ENCODE results near the gene DNM1L. TPM values are rescaled to one million over a fixed set of nuclear protein-coding genes. Genes with fewer than 3 reads are reported as not detected.
A peak's percentile ranks its signal among the peaks of the same experiment; 100 is the strongest.

The DNM1L gene
- polyA plus RNA-seq, 2 of the 4 experiments (the other 2 are of a cell fraction), result 67.0 to 121 TPM

DNA sequence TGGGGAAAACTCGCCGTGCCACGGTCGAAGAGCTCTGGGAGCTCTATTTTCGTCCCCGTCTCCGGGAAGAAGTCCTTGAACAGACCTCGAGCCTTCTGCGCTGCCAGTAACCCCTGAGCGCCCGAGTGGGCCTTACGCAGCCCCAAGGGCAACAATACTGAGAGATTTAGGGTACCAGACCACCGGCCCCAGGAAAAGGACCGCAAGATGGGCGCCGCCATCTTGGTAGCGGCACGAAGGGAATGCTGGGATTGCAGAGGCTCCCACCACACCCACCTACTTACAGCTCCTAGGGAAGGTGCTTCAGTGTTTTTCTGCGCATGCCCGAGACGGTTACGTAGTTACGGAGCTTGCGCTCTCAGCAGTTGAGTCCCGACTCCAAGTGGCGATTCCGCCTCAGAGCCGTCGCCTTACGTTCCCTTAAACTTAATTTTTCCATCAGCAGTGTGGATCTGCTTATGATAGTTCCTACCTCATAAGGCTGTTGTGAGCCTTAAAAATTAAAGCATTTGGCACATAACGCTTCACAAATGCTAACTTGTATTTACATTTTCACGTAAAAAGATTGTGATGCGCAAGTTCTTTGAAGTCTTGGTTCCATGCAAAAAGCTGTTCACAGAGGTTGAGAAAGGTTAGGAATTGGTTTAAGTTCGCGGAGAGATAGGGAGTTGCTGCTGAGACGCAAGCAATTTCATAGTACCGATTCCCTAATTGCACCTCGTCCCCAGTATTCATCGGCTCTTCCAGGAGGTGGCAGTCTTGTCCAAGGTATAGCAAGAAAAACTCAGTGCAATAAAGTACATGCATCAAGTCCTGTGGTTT, 76.8 kb downstream of the DNM1L start, which contains the start of gene YARS2 (continued):
- no peak for TF ChIP-seq HMGXB4 (CRISPR knock-in tag; IDR thresholded peaks at IDR 0.05; ENCODE audit: borderline replicate concordance)
- TF ChIP-seq REST (IDR thresholded peaks at IDR 0.05), result no peak
- TF ChIP-seq HEYL (CRISPR knock-in tag; IDR thresholded peaks at IDR 0.05), result no peak
- TF ChIP-seq CBX8 (IDR thresholded peaks at IDR 0.05), result no peak
- no peak for TF ChIP-seq ELK1 (IDR thresholded peaks at IDR 0.05; ENCODE audit: low read depth, low read length)
- TF ChIP-seq MAX (IDR thresholded peaks at IDR 0.05), result peak; percentile 8; the same call in 1 of the 2 replicates
- no peak for TF ChIP-seq HES2 (IDR thresholded peaks at IDR 0.05)
- TF ChIP-seq EP300 (IDR thresholded peaks at IDR 0.05), result no peak
- TF ChIP-seq TP53 (CRISPR knock-in tag; IDR thresholded peaks at IDR 0.05), result no peak
- no peak for TF ChIP-seq ZFP36 (IDR thresholded peaks at IDR 0.05; ENCODE audit: borderline replicate concordance, partially characterized antibody)
- no peak; a peak in 1 of 4 replicates for TF ChIP-seq CEBPB (IDR thresholded peaks at IDR 0.05)
- TF ChIP-seq, protein P1, sequence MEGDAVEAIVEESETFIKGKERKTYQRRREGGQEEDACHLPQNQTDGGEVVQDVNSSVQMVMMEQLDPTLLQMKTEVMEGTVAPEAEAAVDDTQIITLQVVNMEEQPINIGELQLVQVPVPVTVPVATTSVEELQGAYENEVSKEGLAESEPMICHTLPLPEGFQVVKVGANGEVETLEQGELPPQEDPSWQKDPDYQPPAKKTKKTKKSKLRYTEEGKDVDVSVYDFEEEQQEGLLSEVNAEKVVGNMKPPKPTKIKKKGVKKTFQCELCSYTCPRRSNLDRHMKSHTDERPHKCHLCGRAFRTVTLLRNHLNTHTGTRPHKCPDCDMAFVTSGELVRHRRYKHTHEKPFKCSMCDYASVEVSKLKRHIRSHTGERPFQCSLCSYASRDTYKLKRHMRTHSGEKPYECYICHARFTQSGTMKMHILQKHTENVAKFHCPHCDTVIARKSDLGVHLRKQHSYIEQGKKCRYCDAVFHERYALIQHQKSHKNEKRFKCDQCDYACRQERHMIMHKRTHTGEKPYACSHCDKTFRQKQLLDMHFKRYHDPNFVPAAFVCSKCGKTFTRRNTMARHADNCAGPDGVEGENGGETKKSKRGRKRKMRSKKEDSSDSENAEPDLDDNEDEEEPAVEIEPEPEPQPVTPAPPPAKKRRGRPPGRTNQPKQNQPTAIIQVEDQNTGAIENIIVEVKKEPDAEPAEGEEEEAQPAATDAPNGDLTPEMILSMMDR (IDR thresholded peaks at IDR 0.05), result peak; percentile 98
- TF ChIP-seq, protein P2, sequence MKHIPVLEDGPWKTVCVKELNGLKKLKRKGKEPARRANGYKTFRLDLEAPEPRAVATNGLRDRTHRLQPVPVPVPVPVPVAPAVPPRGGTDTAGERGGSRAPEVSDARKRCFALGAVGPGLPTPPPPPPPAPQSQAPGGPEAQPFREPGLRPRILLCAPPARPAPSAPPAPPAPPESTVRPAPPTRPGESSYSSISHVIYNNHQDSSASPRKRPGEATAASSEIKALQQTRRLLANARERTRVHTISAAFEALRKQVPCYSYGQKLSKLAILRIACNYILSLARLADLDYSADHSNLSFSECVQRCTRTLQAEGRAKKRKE (CRISPR knock-in tag; IDR thresholded peaks at IDR 0.05; ENCODE audit: low read depth), result no peak
- TF ChIP-seq GATA3 (IDR thresholded peaks at IDR 0.05; ENCODE audit: borderline replicate concordance), result 0 out of 2 replicates have a peak, but pooled peaks have one; percentile 3
- no peak for TF ChIP-seq HOXB5 (CRISPR knock-in tag; IDR thresholded peaks at IDR 0.05)
- TF ChIP-seq HDAC2 (IDR thresholded peaks at IDR 0.05), result peak; percentile 76; the same call in 1 of the 2 replicates
- TF ChIP-seq, protein P3, sequence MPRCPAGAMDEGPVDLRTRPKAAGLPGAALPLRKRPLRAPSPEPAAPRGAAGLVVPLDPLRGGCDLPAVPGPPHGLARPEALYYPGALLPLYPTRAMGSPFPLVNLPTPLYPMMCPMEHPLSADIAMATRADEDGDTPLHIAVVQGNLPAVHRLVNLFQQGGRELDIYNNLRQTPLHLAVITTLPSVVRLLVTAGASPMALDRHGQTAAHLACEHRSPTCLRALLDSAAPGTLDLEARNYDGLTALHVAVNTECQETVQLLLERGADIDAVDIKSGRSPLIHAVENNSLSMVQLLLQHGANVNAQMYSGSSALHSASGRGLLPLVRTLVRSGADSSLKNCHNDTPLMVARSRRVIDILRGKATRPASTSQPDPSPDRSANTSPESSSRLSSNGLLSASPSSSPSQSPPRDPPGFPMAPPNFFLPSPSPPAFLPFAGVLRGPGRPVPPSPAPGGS (IDR thresholded peaks at IDR 0.05), result peak; percentile 28; the same call in 2 of the 3 replicates
- no peak for TF ChIP-seq FOXS1 (CRISPR knock-in tag; IDR thresholded peaks at IDR 0.05)

Measured in A549 (cell line).